ENCODE measurements around the gene TMEM134. TPM values are rescaled to one million over a fixed set of nuclear protein-coding genes. Genes with fewer than 3 reads are reported as not detected.
A peak's percentile ranks its signal among the peaks of the same experiment; 100 is the strongest.
"Not testable (repeated sequence)": the region's sequence is repeated elsewhere in the genome, so short reads cannot be mapped to it uniquely, and the experiment has no call there.

Gene TMEM134, protein sequence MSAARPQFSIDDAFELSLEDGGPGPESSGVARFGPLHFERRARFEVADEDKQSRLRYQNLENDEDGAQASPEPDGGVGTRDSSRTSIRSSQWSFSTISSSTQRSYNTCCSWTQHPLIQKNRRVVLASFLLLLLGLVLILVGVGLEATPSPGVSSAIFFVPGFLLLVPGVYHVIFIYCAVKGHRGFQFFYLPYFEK
- total RNA-seq (2014; rRNA removed; shearing (Covaris generic)), result 12.2 and 14.8 TPM in 2 replicates
- 69.8 and 71.8 TPM in 2 replicates for polyA plus RNA-seq (2015; cell fraction: cytosol; rRNA removed)
- 55.5 and 81.7 TPM in 2 replicates for polyA plus RNA-seq (2015; cell fraction: nucleus; rRNA removed)

DNA sequence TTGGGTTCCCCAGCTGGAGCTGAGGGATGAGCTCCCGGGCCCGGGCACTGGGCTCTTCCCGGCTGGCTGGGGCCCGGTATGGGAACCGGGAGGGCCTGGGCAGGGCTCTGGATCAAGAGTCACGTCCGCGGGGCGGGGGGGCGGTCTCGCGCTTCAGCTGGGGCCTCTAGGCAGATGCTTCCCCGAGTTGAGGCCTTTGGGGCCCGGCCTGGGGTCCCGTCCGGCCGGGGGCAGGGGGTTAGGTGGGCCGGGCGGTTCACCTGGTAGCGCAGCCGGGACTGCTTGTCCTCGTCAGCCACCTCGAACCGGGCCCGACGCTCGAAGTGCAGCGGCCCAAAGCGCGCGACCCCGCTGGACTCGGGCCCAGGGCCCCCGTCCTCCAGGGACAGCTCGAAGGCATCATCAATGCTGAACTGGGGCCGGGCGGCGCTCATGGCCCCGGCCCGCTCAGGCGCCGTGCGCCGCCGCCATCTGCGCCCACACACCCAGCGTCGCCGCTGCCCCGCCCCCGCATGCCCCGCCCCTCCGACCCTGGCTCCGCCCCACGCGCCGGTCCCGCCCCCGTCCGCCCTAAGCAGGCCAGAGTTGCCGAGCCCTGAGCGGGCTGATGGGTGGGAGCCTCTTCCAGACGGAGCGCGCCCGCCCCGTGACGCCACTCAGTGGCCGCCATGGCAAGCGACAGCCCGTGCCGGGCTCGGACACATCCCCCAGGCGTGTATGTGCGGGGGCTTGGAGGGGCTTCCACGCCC lies at the start of gene TMEM134:
TMEM134 (minus strand) TSS at position 493 of the 749 bp plus-strand sequence; CDS start at position 434, 59 bp downstream.
- in situ Hi-C loops (cut with HindIII; ENCODE audit: low pct_unique_long_range_greater_than_20kb, low sequenced_read_pairs), result no loop called here
- peak; percentile 86 for DNase-seq (ENCODE audit: low read depth, low spot score)

DNA sequence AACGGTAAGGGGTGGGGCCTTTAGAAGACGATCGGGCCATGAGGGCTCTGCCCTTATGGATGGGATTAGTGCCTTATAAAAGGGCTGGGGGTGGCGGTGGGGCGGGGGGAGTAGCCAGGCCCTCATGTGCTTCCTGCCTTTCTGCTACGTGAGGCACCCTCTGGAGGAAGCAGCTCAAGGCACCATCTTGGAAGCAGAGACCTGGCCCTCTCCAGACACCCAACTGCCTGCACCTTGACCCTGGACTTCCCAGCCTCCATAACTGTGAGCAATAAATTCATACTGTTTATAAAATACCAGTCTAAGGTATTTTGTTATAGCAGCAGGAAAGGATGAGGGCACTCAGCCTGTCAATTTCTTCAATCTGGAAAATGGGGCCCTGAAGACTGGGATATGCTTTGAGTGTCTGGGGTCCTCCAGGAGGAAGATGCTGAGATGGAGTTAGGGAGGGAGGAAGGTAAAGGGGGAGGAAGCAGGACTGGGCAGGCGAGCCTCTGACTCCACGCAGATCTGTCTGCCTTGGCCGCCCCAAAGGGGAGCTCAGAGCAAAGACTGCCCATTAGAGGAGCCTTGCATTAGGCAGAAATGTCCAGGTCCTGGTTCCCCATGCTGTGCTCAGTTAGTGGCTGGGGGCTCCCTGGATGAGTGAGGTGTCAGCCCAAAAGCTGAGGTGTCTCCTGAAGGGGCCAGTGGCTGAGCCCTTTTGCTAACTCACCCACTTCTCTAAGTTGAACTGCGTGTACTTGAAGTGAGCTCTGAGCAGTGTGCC lies 48.9 kb upstream of the TMEM134 start:
- DNase-seq (ENCODE audit: low read depth, low spot score), result no peak
- in situ Hi-C loops (cut with HindIII; ENCODE audit: low pct_unique_long_range_greater_than_20kb, low sequenced_read_pairs), result no loop called here

DNA sequence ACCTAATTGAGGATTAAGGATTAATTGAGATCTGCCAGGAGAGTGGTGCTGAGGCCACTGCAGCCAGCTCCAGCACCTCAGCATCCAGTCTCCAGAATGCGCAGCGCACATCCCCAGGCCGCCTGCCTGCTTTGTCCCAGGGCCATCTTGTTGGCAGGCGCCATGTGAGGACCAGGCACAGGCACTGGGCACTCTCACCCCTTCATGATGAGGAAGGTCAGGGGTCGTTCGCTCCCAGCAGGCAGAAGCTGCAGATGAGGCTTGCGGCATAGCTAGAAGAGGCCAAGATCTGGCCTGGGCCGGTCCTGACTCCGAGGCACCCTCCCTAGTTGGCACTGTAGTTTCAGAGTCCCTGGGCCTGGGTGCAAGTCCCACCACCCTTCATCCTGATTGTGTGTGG lies 47.8 kb upstream of the TMEM134 start:
- in situ Hi-C loops (cut with HindIII; ENCODE audit: low pct_unique_long_range_greater_than_20kb, low sequenced_read_pairs), result no loop called here
- no peak for DNase-seq (ENCODE audit: low read depth, low spot score)

DNA sequence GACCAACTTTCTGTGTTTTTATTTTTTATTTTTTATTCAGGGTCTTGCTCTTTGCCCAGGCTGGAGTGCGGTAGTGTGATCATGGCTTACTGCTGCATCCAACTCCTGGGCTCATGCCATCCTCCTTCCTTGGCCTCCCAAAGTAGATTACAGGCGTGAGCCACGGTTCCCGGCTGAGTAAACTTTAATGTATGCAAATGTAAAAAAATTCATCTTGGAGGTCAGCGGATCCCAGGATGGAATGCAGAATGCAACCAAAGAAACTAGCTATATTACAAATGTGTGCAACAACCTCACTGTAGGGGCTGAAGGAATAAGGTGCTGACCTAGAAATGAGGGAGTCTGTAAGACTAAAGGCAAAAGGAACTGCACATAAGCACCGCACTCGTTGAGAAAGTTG lies 45.1 kb upstream of the TMEM134 start:
- in situ Hi-C loops (cut with HindIII; ENCODE audit: low pct_unique_long_range_greater_than_20kb, low sequenced_read_pairs), result no loop called here
- DNase-seq (ENCODE audit: low read depth, low spot score), result no peak

DNA sequence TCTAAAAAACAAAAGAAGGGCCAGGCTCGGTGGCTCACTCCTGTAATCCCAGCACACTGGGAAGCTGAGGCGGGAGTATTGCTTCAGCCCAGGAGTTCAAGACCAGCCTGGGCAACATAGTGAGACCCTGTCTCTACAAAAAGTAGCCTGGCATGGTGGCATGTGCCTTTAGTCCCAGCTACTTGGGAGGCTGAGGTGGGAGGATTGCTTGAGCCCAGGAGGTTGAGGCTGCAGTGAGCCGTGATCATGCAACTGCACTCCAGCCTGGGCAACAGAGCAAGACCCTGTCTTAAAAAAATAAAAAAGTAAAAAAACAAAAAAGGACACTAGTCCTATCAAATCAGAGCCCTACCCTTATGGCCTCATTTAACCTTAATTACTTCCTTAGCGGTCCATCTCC lies 42.5 kb upstream of the TMEM134 start:
- DNase-seq (ENCODE audit: low read depth, low spot score); in situ Hi-C loops (cut with HindIII; ENCODE audit: low pct_unique_long_range_greater_than_20kb, low sequenced_read_pairs): not testable (repeated sequence)

DNA sequence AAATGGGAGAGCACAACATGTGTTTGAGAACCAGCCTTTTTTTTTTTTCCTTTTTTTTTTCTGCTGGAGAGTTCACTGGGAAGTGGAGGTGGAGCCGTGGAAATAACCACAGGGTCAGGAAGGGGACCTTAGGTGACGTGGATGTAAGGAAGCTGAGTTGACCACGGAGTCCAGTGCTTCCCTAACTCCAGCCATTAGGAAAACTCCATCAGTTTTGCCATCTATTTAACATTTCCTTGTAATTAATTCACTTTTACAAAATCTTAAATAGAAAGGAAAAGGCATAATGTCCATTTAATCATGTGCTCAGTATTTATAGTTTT lies 40.9 kb upstream of the TMEM134 start:
- no peak for DNase-seq (ENCODE audit: low read depth, low spot score)
- in situ Hi-C loops (cut with HindIII; ENCODE audit: low pct_unique_long_range_greater_than_20kb, low sequenced_read_pairs), result no loop called here

DNA sequence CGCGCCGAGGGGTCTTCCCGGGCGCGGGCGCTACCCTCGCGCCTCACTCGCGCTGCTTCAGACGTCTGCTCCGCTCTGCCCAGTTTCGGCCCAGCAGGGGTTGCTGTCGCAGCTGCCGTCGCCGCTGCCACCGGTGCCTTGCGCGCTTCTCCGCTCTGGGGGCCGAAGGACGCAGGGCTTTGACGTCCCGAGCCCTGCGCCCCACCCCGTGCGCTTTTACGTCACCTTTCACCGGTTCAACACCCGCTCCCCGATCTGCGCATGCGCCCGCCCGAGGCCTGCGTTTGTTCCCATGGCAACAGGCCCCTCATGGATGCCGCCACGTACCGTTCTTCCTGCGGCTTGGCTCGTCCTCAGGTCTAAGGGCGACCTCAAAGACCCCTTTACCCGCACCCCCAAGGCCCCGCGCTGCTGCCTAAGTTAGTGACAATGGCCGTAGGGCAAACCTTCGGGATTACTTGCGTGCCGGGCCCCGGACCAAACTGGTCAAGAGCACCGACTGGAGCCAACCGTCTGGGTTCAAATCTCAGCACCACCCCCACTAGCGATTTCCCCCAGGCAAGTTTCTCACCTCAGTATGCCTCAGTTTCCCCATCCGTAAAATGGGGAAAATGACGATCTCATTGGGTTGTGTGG lies 39.6 kb upstream of the TMEM134 start:
- in situ Hi-C loops (cut with HindIII; ENCODE audit: low pct_unique_long_range_greater_than_20kb, low sequenced_read_pairs), result no loop called here
- DNase-seq (ENCODE audit: low read depth, low spot score), result peak; percentile 94

DNA sequence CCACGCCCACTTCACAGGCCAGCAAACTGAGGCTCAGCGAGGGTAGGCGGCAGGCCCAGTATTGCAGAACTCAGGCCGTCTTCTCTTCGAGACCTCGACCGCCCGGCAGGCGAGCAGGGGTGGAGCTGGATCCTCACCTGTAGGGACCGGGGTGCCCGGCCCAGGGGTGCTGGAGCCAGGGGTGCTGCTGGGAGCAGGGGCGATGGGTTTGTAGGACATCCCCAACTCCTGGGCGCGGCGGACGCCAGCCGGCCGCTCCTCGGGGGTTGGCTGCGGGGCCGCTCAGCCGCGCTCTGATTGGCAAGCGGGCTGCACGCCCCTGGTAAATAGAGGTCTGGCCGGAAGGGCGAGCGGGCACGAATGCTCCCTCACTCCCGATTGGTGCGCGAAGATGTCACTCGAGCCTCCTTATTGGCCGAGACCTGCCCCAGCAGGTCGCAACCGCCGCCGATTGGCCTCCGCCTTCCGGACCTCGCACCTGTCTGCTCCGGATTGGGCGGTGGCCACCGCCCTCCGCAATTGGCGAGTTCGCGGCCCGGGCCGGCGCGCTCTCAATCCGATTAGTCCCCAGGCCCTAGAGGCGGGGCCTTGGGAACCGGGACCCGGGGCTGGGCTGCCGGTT lies 38.9 kb upstream of the TMEM134 start, which contains the start of gene CDK2AP2:
CDK2AP2 (minus strand) TSS at position 299 of the 622 bp plus-strand sequence; CDS start at position 219, 80 bp downstream.
- DNase-seq (ENCODE audit: low read depth, low spot score), result peak; percentile 97
- in situ Hi-C loops (cut with HindIII; ENCODE audit: low pct_unique_long_range_greater_than_20kb, low sequenced_read_pairs), result no loop called here

DNA sequence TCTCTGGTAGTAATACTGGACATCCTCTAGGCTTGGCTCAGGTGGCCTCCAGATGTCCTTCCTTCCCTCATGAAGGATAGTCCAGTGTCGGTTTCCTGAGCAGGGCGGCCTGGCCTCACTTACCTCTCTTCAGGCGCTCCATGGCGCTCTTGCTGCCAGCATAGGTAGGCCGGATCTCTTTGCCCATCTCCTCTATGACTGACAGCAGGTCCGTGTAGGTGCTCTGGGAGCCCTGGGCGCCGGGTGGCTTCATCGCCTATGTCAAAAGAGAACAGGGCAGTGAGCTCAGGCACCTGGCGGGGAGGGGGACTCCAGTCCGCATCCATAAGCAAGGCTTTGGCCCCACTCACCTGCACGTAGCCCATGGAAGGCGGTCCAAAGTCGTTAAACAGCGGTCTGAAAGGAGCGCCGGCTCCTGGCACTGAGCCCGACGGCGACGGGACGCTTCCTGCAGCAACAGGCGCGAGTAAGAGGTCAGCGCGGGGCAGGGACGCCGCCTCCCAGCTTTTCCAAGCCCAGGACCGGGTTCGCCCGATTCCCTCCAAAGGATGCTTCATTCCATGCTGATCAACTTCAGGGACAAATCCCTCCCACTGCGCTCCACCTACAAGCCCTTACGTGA lies 38.3 kb upstream of the TMEM134 start:
- DNase-seq (ENCODE audit: low read depth, low spot score), result no peak
- in situ Hi-C loops (cut with HindIII; ENCODE audit: low pct_unique_long_range_greater_than_20kb, low sequenced_read_pairs), result no loop called here

DNA sequence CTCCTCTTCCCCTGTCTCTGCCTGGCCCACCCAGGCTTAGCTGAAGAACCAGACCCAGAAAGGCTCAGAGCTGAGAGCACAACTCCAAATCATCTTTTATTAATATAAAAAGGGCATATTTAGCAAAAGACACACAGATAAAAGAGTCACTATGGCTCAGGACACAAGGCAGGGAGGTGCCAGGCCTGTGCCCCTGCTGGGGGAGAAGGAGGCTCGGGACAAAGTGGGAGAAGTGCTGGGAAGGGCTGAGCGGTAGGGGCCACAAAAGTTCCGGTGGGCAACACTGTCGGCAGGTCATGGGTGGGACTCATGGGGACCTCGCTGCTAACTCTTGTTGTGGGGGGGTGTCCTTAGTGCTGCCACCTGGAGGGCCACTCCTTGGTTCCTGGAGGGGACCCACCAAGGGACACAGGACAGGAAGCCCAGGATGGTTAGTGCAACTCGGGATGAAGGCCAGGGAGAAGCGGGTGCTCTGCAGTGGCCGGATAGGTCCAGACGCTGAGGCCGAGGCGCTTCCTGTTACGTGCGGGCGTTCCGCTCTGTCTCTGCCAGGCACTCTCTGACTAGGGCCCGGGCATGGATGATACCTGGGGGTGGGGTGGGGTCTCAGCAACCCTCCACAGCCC lies 37.5 kb upstream of the TMEM134 start:
- DNase-seq (ENCODE audit: low read depth, low spot score), result no peak
- in situ Hi-C loops (cut with HindIII; ENCODE audit: low pct_unique_long_range_greater_than_20kb, low sequenced_read_pairs), result no loop called here

DNA sequence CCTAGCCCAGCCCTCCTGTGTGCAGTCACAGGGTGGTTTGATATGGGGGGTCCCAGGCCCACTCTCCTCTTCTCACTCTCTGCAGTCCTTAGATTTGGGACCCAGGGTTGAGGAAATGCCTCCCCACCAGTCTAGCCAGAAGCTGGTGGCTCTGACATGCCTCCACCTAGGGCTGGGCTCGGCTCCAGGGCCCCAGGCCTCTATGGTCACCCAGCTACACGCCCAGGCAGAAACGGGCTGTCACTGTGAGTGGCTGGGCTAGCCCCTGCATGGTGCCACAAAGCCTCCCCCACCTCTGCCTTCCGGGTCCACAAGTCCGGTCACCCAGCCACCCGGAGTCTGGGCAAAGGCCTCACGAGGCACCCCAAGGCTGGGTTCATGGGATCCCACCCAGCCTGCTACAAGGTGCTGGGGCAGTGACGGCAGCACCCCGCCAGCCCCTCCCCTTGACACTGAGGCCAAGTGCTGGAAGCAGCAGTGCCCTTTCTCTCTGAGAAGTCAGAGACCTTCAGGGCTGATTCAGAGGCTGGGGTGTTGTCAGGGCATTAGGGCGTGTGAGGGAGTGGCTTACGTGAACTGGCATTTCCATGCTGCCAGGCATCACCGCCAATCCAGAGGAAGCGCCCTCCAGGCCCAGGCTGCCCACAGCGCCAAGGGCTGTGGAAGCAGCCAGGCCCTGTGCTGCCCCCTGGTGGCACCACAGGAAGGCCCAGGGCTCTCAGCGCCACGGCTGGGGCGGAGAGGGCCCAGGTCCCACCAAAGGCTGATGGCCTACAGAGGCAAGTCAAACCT lies 36.8 kb upstream of the TMEM134 start:
- in situ Hi-C loops (cut with HindIII; ENCODE audit: low pct_unique_long_range_greater_than_20kb, low sequenced_read_pairs), result no loop called here
- DNase-seq (ENCODE audit: low read depth, low spot score), result peak; percentile 88

DNA sequence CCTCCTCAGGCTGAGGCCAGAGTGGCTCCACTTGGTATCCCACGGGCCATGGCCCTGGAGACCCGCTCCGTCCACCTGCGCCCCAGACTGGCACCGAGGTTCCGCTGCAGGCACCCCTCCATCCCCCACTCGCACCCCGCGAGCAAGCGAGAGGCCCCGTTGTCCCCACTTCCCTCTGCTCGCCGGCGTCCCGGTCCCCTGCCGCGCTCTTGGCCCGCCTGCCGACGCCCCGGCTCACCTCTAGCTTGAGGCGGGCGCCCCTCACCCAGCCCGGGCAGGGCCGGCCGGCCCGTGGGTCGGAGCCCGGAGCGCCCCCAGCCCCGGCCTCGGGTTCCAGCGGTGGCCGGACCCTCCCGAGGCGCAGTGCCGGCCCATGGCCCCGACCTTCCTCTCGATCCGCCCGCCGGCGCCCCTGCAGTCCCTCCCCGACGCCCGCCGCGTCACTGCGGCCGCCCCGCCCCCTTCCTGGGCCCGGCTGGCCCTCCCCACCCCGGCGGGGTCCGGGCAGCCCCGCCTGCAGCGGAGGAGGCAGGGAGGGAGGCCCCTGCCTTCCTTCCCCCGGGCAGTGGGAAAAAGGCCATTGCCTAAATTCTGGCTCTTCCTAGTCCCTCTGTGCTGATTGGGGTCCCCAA lies 36.0 kb upstream of the TMEM134 start, which contains the start of gene PITPNM1:
PITPNM1 (minus strand) TSS at position 414 of the 632 bp plus-strand sequence. CDS start 1,183 bp downstream, outside the sequence.
- in situ Hi-C loops (cut with HindIII; ENCODE audit: low pct_unique_long_range_greater_than_20kb, low sequenced_read_pairs), result no loop called here

DNA sequence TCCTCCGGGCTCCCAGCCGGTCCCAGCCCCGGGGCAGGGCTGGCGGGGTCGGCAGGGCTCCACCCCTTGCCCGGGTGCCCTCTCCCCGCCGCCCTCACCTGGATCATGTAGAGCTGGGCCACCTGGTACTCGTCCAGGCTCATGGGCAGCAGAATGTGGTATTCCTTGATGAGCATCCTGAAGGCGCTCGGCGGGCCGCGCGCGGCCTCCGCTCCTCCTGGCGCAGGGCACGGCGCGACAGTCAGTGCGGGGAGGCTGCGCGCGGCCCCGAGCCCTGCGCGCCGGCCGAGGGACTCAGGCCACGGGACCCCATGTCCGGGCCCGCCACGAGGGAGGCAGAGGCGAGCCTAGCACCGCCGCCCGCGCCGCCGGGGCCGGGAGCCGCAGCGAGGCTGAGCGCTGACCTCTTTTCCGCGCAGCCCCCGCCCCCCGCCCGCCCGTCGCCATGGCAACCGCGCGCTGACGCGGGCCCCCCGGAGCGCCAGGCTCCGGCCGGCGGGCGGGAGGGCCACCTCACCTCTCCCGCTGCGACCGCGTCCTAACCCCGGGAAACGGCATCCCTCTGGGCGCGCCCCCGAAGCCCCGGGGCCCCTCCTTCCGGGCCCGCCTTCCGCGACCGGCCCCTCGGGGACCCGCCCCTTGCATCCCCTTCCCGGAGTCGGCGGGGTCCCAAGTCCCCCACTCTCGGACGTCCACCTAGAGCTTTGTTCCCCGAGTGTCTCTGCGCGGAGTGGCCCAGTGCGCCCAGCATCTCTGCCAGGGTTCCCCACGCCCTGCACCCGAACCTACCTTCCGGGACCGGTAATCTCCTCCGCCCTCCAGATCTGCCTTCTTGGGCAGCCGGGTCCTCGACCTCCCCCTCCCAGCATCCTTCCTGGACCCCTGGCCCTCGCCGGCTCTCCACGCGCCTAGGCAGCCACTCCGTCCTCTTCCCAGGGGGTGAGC lies 35.2 kb upstream of the TMEM134 start:
- no peak for DNase-seq (ENCODE audit: low read depth, low spot score)
- in situ Hi-C loops (cut with HindIII; ENCODE audit: low pct_unique_long_range_greater_than_20kb, low sequenced_read_pairs), result no loop called here

More for the DNA sequence above, 36.0 kb upstream of the TMEM134 start, which contains the start of gene PITPNM1:
- DNase-seq (ENCODE audit: low read depth, low spot score), result peak; percentile 42
